Kidney (tissue), 14 donors: ENCODE measurements around the gene TNFRSF8. TPM values are rescaled to one million over a fixed set of nuclear protein-coding genes. Genes with fewer than 3 reads are reported as not detected.

Experiments used
- DNase-seq, 5 donors: peaks; one replicate each; pipeline ENCODE4 v3.0.0-alpha.2; 2013 to 2020
- FAIRE-seq: peaks from 2 replicates; lab custom pipeline; 2012; peaks lifted over from hg19 to GRCh38; lab: Jason Lieb, UNC
- H3K27ac ChIP-seq, 2 donors: one replicate each; pipeline ENCODE4 v1.7.0; 2013; ENCODE audit warnings: low read depth in 2 of 2, low read length in 2 of 2, inconsistent platforms in 1 of 2
- H3K27me3 ChIP-seq: one replicate; pipeline ENCODE4 v1.7.1; 2013; ENCODE audit warnings: low read length, inconsistent platforms; ENCODE audit not compliant: control insufficient read depth, insufficient read depth
- H3K36me3 ChIP-seq, 3 donors: one replicate each; pipeline versions ENCODE4 v1.7.0 to v1.7.1; 2013; ENCODE audit warnings: low read length in 3 of 3, control low read depth in 1 of 3, inconsistent platforms in 1 of 3; ENCODE audit not compliant: insufficient read depth in 3 of 3, control insufficient read depth in 2 of 3
- H3K4me1 ChIP-seq, 3 donors: one replicate each; pipeline versions ENCODE4 v1.7.0 to v1.7.1; 2013; ENCODE audit warnings: low read length in 3 of 3, inconsistent platforms in 1 of 3, low read depth in 1 of 3; ENCODE audit not compliant: control insufficient read depth in 2 of 3, insufficient read depth in 2 of 3
- H3K4me3 ChIP-seq, 3 donors: one replicate each; pipeline versions ENCODE4 v1.7.0 to v1.8.1; 2013; ENCODE audit warnings: low read length in 3 of 3, control low read depth in 1 of 3, inconsistent platforms in 1 of 3
- H3K9ac ChIP-seq, 3 donors: one replicate each; pipeline versions ENCODE4 v1.7.0 to v1.7.1; 2013; ENCODE audit warnings: low read length in 3 of 3, control low read depth in 1 of 3, inconsistent platforms in 1 of 3
- H3K9me3 ChIP-seq, 3 donors: one replicate each; pipeline versions ENCODE4 v1.7.0 to v1.7.1; 2013; ENCODE audit warnings: low read length in 3 of 3, control low read depth in 1 of 3, inconsistent platforms in 1 of 3; ENCODE audit not compliant: control insufficient read depth in 2 of 3, insufficient read depth in 1 of 3
- intact Hi-C: fragments of 100-400 bp; cut with DNase I; formaldehyde crosslinking; loops from one replicate; pipeline ENCODE4 v1.11.1; 2022
- polyA plus RNA-seq: library from polyadenylated mRNA; stranded (reverse); fragments of 350-450 nt; fragmentation: Illumina TruSeq; extraction: RNeasy Lipid Tissue Mini Kit (QIAGEN cat#74804); gene quantifications from one replicate; pipeline ENCODE4 v1.2.3, GENCODE V29; 2014; ENCODE audit warnings: low read depth, low replicate concordance; ENCODE audit not compliant: insufficient read depth
- total RNA-seq: library from RNA; stranded (reverse); fragmentation: NEBNext Ultra II Directional; extraction: Animal tissue kit (Norgen Biotek cat#: 25700); gene quantifications from one replicate; pipeline ENCODE4 v1.2.1, GENCODE V29; 2021
- TF ChIP-seq, protein P1 (sequence below): IDR thresholded peaks from 3 replicates; pipeline ENCODE4 v1.5.1; 2012; ENCODE audit warnings: mild to moderate bottlenecking, moderate library complexity, borderline replicate concordance; ENCODE audit not compliant: insufficient read depth; ENCODE audit errors: extremely low read depth
- donor health status: control.
- donor health status: control.
- donor health status: control.
- donor health status: control.
- donor health status: control.
- donor health status: DM: yes; HTN: yes; CAD: no.
- donor health status: Normal renal cell carcinoma (clear cell type).

Gene TNFRSF8
- total and polyA plus RNA-seq, 2 donors from 2014 or later: 0.94 to 0.97 TPM

DNA sequence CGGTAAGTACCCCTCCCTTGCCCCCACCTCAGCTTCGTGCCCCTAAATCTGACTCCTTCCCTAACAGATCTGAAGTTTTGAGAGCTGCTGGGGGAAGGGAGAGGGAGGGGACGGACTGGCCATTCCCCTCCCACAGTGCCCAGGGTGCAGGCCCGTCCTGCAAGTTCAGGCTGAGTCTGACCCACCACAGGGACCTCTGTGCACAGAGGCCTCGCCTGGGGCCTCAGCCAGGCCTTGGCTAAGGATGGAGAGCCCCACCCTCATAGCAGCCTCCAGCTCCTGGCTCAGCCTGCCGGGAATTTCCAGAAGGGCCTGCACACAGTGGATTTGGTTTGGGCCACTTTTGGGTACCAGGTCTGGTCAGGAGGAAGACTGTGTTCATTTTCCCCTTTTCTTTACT lies 72.5 kb downstream of the TNFRSF8 start:
- no peak overlapping the region for H3K9ac ChIP-seq
- H3K27me3 ChIP-seq: no peaks in the 10 kb centered on the region
- no peaks in the 10 kb centered on the region for H3K9me3 ChIP-seq
- no peak overlapping the region for H3K27ac ChIP-seq
- TF ChIP-seq, protein P1, sequence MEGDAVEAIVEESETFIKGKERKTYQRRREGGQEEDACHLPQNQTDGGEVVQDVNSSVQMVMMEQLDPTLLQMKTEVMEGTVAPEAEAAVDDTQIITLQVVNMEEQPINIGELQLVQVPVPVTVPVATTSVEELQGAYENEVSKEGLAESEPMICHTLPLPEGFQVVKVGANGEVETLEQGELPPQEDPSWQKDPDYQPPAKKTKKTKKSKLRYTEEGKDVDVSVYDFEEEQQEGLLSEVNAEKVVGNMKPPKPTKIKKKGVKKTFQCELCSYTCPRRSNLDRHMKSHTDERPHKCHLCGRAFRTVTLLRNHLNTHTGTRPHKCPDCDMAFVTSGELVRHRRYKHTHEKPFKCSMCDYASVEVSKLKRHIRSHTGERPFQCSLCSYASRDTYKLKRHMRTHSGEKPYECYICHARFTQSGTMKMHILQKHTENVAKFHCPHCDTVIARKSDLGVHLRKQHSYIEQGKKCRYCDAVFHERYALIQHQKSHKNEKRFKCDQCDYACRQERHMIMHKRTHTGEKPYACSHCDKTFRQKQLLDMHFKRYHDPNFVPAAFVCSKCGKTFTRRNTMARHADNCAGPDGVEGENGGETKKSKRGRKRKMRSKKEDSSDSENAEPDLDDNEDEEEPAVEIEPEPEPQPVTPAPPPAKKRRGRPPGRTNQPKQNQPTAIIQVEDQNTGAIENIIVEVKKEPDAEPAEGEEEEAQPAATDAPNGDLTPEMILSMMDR: no peak
- H3K36me3 ChIP-seq: no peaks in the 10 kb centered on the region
- no peaks in the 10 kb centered on the region for H3K4me1 ChIP-seq
- H3K4me3 ChIP-seq: no peak overlapping the region
- FAIRE-seq (no peak), DNase-seq (peak in 1 of 5 donors; percentile 87)
- intact Hi-C loops: no loop called here

DNA sequence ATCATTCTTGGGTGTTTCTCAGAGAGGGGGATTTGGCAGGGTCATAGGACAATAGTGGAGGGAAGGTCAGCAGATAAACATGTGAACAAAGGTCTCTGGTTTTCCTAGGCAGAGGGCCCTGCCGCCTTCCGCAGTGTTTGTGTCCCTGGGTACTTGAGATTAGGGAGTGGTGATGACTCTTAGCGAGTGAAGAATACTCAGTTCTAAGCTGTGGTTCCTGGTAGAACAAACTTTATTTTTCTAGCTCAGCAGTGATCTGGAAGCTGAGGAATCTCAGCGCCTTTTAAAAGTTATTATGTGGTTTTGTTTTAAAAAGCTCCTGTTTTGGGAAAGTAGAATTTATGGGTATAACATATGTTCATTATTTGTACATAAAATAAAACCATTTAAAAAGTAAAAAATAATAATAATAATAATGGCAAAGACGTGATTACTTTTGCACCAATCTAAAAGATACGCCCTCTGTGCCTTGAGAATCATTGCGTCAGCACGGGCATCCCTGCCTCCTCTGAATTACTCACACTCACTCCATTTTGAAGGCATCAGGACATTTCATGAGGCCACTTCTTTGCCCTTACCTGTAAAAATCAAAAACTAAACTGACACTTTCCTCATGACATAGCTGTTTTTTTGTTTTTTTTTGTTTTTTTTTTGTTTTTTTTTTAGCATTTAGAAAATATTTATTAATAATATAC lies 74.0 kb downstream of the TNFRSF8 start:
- H3K27me3 ChIP-seq: no peaks in the 10 kb centered on the region
- DNase-seq (no peak), FAIRE-seq (no peak)
- no peaks in the 10 kb centered on the region for H3K9me3 ChIP-seq
- intact Hi-C loops: no loop called here
- H3K36me3 ChIP-seq: no peaks in the 10 kb centered on the region
- no peak overlapping the region for H3K4me3 ChIP-seq
- H3K4me1 ChIP-seq: no peaks in the 10 kb centered on the region
- H3K27ac ChIP-seq: no peak overlapping the region
- TF ChIP-seq, protein P1: no peak
- no peak overlapping the region for H3K9ac ChIP-seq

DNA sequence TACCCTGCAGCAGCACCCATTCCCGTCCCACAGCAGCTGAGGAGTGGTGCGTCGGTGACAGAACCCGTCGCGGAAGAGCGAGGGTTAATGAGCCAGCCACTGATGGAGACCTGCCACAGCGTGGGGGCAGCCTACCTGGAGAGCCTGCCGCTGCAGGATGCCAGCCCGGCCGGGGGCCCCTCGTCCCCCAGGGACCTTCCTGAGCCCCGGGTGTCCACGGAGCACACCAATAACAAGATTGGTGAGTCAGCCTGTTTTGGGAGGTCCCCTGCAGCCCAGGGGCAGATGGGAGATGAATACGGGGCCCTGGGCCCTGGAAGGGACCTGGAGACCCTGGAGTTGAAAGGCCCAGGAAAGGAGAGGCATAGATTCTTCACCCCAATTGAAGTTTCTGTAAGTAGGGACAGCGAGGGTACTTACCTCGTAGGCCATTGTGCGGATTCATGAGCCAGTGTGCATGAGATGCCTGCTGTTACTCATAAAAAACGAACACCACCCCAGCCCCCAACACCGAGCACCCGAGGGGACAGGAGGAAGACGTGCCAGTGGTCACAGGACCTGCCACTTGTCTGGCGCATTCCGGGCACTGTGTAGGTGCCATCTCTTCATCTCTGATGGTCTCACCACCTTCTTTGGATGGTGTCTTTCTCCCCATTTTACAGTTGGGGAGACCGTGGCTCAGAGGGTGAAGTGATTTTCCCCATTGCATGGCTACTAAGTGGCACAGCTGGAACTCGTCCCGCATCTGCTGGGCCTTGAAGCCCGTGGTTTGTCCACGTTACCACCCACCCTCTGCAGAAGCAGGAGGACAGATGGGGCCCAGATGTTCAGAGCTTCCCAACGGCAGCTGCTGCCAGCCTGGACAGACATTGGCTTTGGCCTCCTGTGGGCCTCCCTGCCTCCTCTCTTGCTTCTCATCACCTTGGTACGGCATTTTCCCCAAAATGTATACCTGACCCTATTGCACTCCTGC lies 75.4 kb downstream of the TNFRSF8 start:
- H3K27me3 ChIP-seq: no peaks in the 10 kb centered on the region
- no peaks in the 10 kb centered on the region for H3K36me3 ChIP-seq
- peak in 2 of 5 donors; percentile 36 to 59 for DNase-seq
- H3K4me3 ChIP-seq: no peak overlapping the region
- no peak overlapping the region for H3K9ac ChIP-seq
- no peaks in the 10 kb centered on the region for H3K9me3 ChIP-seq
- intact Hi-C loops: no loop called here
- FAIRE-seq: no peak
- no peak overlapping the region for H3K27ac ChIP-seq
- no peaks in the 10 kb centered on the region for H3K4me1 ChIP-seq
- TF ChIP-seq, protein P1: no peak
